Renal pelvis (tissue), 4 donors: ENCODE measurements around the gene ADIRF. TPM values are rescaled to one million over a fixed set of nuclear protein-coding genes. Genes with fewer than 3 reads are reported as not detected.
"Not testable (repeated sequence)": the region's sequence is repeated elsewhere in the genome, so short reads cannot be mapped to it uniquely, and the experiment has no call there.

Experiments used
- DNase-seq: peaks from one replicate; pipeline ENCODE4 v3.0.0-alpha.2; 2013
- polyA plus RNA-seq, 3 donors: library from polyadenylated mRNA; unstranded; fragments of 120-200 nt; gene quantifications; one replicate each; pipeline ENCODE4 v1.2.1, GENCODE V29; 2013; ENCODE audit not compliant: insufficient read length in 3 of 3

Gene ADIRF
- polyA plus RNA-seq, 3 donors, result 18.0 to 20.8 (median 19.0) TPM

DNA sequence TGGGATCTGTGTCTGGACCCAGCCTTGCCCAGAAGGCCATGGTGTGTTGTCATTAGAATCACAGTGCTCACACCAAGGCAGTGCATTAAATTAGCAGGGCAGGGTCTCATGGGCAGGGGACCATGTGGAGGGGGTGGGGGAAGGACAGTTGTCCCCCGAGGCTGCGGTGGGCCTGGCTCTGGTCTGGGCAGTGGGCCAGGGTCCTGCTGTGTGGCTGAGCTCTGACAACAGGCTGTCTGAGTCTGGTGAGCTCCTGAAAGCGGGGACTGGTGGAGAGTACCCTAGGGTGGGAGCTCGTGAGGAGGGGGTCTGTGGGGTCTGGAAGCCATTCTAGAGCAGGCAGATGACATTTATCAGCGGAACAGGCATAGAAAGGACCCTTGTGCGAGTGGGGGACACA lies 49.8 kb downstream of the ADIRF start:
- DNase-seq, result not testable (repeated sequence)

DNA sequence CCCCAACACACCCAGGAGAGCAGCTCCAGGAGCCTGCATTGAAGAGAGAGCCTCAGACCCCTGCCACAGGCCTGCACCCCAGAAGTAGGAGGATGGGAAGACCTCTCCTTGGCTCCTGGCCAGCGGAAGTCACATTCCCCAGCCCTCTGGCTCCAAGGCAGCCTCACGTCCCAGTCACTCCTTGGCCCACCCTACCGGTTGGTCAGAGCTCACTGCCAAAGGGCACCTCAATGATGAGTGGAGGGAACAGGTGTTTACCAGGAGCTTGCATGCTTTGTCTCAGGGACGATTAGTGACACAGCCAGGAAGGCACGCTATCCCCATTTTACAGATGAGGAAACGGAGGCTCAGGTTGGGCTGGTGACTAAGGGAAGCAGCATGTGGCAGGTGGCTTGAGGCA lies 50.8 kb downstream of the ADIRF start:
- not testable (repeated sequence) for DNase-seq

DNA sequence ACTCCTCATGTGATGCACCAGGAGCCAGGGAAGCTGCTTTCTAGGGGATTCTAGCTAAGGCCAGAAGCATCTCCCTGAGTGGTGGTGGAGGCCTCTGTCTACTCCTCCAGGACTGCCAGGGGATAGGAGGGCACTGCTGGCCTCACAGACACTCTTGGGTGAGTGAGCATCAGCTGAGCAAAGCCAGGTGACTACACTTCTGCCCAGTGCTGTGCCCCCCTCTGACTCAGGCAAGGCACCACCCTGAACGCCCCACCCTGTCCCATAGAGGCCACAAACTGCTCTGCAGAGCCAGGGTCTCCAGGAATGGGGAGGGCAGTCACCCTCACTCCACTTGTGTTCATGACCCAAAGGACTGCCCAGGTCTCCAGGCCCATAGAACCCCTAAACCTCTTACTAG lies 51.2 kb downstream of the ADIRF start:
- not testable (repeated sequence) for DNase-seq

DNA sequence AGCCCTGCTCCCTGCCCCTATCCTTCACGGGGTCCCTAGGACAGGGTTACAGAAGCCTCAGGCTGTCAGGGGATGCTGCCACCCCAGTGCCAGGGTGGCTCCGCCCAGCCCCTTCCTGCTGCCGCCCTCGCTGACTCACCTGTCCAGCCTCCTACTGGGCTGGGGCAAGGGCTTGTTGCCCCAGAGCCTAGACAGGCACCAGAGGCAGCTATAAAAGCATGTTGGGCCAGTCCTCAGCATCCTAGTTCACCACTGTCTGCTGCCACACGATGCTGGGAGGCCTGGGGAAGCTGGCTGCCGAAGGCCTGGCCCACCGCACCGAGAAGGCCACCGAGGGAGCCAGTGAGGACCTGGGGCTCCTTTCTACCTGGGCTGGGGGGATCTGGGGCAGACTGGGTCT lies 51.8 kb downstream of the ADIRF start, which contains the start of gene FAM25A:
Gene FAM25A (plus strand): TSS at position 239 of the 400 bp plus-strand sequence. CDS start 31 bp downstream, at position 270.
- DNase-seq, result not testable (repeated sequence)

Other genes starting within 250 kb of the ADIRF start
- gene BMPR1A, start 211.9 kb upstream of the ADIRF start, polyA plus RNA-seq, result 10 to 100 TPM; 65.2 to 70.1 (median 67.1) TPM
- gene MMRN2, start 10.9 kb upstream of the ADIRF start, polyA plus RNA-seq, result 10 to 100 TPM; 23.5 to 28.3 (median 27.8) TPM
- 10 to 100 TPM; 16.8 to 24.4 (median 17.1) TPM for gene SNCG, start 9.9 kb upstream of the ADIRF start, polyA plus RNA-seq
- gene FAM25A, start 51.8 kb downstream of the ADIRF start, polyA plus RNA-seq, result not detected
- 100 to 1,000 TPM; 160 to 225 (median 160) TPM for gene GLUD1, start 126.4 kb downstream of the ADIRF start, polyA plus RNA-seq
- 10 to 100 TPM; 39.9 to 46.1 (median 40.8) TPM for gene SHLD2, start 126.7 kb downstream of the ADIRF start, polyA plus RNA-seq